H7 (cell line): ENCODE data around the gene PAIP1. TPM values are rescaled to one million over a fixed set of nuclear protein-coding genes. Genes with fewer than 3 reads are reported as not detected.
"Not testable (repeated sequence)": the region's sequence is repeated elsewhere in the genome, so short reads cannot be mapped to it uniquely, and the experiment has no call there.

Source experiments
- DNase-seq: peaks from one replicate; pipeline ENCODE4 v3.0.0; 2012
- H3K27me3 ChIP-seq: 2 replicates; pipeline ENCODE4 v1.6.0; 2011; ENCODE audit warnings: mild to moderate bottlenecking, low read length; ENCODE audit not compliant: control insufficient read depth, insufficient read depth
- H3K36me3 ChIP-seq: replicated peaks from 2 replicates; pipeline ENCODE4 v1.5.1; 2011; ENCODE audit warnings: low read length; ENCODE audit not compliant: control insufficient read depth, insufficient read depth
- H3K4me3 ChIP-seq: 2 replicates; pipeline ENCODE4 v1.5.1; 2011; ENCODE audit warnings: low read depth, mild to moderate bottlenecking, control low read depth, low read length, moderate library complexity; ENCODE audit not compliant: insufficient read depth
- total RNA-seq: library from RNA; depleted of rRNA; stranded (reverse); fragments of >200 nt; shearing (Covaris generic); gene quantifications from 2 replicates; pipeline ENCODE4 v1.2.3, GENCODE V29; 2014

PAIP1 gene
- total RNA-seq, 1 experiment from 2014 or later = 117 TPM

DNA sequence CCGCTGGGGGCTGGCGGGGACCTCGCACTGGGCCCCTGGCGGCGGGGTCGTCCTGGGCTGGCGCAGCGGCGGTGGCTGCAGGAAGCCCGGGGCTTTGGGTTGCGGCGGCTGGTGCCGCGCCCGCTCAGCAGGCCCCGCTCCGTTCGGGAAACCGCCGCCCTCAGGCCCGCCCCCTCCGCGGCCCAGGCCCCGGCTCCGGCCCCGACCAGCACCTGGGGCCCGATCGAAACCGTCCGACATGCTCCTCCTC, 345 bp downstream of the PAIP1 start:
- peak overlapping the region; percentile 81 for H3K4me3 ChIP-seq
- H3K36me3 ChIP-seq, DNase-seq, H3K27me3 ChIP-seq: not testable (repeated sequence)

DNA sequence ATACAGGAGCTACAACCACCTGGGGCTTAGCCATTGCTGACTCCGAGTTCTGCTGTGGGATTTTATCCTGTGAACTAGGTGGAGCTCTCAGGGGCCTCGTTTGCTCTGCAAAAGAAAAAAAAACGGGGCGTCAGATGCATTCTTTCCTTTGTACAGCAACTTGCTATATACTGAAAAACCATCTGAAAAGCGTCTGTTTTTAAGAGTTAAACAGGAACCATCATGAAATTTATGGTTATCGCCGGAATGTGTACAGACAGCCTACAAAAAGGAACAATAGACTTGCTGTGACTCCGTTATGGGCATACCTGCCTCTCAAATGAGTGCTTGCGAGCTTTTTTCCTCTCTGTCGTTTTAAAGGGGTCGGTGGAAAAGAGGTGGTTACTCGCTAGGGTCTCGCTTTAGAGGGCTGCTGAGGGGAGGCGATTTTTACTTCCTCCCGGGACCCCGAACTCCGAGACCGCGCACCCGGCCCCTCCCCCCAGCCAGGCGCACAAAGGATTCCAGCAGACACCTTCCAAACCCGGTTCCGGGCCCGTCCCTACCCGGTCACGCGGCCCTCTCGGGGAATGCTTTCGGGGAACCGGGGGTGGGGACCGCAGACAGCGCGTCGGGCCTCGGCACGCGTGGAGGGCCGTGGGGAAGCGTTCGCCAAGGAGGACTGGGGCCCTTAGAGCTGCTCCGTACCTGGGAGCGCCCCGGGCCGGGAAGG, 826 bp downstream of the PAIP1 start:
- H3K27me3 ChIP-seq = no peaks in the 10 kb centered on the region
- H3K4me3 ChIP-seq = peak overlapping the region; percentile 81
- DNase-seq = peak; percentile 82
- peaks cover 4% of the 10 kb centered on the region for H3K36me3 ChIP-seq

DNA sequence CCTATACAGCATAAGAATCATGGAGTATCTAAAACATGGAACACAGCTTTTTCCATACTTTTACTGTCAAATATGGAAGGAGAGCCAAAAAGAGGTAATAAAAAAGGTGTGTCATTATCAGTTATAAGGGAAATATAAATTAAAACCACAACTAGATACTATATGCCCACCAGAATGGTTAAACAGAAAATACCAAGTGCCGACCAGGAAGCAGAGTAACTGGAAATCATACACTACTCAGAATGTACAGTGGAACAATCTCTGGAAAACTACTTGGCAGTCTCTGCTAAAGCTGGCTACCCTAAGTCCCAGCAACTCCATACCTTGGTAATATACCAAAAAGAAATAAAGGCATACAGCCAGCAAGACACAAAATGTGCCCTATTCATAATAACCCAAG, 2.4 kb downstream of the PAIP1 start:
- Histone ChIP-seq H3K4me3 (no peak overlapping the region), H3K36me3 (peaks cover 4% of the 10 kb centered on the region), H3K27me3 (no peaks in the 10 kb centered on the region)
- no peak for DNase-seq

DNA sequence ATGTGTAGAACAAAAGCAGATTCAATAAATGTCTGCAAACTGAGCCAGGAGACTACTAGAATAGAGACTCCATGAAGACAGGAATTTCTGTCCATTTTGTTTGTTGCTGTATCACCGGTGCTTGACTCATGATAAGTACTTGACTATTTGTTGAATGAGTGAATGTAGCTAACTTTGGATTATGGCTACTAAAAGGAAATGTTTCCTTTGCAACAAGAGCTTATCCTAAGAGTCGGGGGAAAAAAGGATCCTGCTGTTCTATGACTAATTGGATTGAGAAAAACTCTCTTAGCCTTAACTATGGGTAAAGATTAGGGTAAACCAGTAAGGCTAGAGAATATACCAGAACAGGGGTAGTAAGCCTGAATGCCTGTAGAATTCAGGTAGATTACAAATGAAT, 3.5 kb downstream of the PAIP1 start:
- DNase-seq = no peak

DNA sequence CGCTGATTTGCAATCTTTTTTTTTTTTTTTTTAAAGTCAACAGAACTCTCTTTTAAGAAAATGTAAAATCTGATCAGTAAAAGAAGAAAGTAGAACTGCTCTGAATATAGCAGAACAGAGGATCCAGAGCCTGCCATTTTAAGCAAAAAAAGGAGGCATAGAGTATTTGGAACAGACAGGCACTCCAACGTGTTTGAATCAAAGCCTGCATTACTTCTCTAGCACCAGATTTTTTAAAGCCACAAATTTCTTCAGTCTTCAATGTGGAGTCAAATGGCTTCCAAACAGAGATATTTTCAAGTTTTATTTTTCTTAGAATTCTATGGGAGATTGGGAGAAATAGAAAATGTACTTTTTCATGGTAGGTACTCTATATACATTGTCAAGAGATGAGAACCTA, 5.1 kb downstream of the PAIP1 start:
- Histone ChIP-seq H3K27me3 (no peaks in the 10 kb centered on the region), H3K36me3 (peaks cover 11% of the 10 kb centered on the region), H3K4me3 (no peak overlapping the region)
- DNase-seq = no peak

More for the DNA sequence above, 3.5 kb downstream of the PAIP1 start:
- H3K27me3 ChIP-seq = no peaks in the 10 kb centered on the region
- no peak overlapping the region for H3K4me3 ChIP-seq
- peaks cover 5% of the 10 kb centered on the region for H3K36me3 ChIP-seq

DNA sequence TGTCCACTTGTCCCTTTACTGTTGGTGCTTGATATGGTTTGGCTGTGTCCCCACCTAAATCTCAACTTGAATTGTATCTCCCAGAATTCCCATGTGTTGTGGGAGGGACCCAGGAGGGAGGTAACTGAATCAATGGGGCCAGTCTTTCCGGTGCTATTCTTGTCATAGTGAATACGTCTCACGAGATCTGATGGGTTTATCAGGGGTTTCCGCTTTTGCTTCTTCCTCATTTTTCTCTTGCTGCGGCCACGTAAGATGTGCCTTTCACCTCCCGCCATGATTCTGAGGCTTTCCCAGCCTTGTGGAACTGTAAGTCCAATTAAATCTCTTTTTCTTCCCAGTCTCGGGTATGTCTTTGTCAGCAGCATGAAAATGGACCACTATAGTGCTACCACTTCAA, 7.6 kb downstream of the PAIP1 start:
- not testable (repeated sequence) for DNase-seq, H3K27me3 ChIP-seq, H3K4me3 ChIP-seq
- H3K36me3 ChIP-seq = peaks cover 19% of the 10 kb centered on the region

DNA sequence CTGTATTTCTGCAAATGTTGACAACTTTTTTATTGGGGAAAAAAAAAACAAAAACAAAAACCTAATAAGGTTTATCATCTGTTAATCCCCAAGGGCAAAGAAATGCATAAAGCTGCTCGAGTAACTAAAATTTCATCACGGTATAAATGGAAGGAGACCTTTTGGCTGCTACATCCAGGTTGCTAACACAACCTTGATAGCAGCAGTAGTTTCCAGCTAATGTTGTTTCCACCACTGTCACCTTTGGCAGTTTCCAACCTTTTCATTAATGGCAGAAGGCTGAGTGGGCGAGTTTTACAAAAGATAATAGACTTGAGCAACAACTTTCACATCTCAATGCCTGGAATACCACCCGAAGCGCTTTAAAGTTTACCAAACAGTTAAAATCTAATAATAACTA, 8.5 kb downstream of the PAIP1 start:
- DNase-seq = no peak
- no peak overlapping the region for H3K4me3 ChIP-seq
- H3K27me3 ChIP-seq = no peaks in the 10 kb centered on the region
- peaks cover 19% of the 10 kb centered on the region for H3K36me3 ChIP-seq

DNA sequence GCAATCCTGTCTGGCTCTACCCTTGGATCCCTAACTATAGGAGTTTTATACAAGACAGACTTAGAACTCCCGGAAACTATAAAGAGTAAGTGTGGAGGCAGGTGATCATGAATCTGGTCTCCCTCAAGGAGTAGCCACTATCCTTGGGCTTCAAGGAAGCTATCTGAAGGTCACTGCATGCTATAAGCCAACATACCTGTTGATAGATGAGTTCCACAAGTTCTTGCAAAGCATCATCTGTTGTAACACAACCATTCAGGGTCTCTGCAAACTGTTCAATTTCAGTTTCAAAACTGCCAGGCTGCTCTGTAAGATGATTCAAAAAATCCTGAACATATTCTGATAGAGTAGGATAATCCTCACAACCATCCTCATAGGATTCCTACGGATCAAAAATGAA, 9.3 kb downstream of the PAIP1 start:
- no peak for DNase-seq
- H3K4me3 ChIP-seq = no peak overlapping the region
- H3K27me3 ChIP-seq = no peaks in the 10 kb centered on the region
- peaks cover 19% of the 10 kb centered on the region for H3K36me3 ChIP-seq

DNA sequence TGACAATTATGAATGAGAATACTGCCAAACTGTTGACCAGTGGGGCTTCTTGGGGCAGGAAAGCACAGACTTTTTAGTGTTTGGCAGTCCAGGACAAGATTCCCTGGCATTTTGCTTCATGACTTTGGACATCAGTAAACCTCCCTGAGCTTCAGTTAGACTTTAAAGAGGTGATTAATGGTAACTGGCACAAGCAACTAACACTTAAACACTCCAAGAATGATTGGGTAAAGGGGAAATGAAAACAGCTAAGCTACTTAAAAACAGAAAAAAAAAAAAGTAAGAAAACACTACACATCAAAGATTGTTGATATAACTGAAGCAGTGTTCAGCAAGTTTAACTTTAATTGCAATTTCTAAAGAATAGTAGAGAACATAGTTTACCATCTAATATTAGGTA, 13.4 kb downstream of the PAIP1 start:
- Histone ChIP-seq H3K36me3 (peaks cover 22% of the 10 kb centered on the region), H3K27me3 (no peaks in the 10 kb centered on the region)
- no peak for DNase-seq

DNA sequence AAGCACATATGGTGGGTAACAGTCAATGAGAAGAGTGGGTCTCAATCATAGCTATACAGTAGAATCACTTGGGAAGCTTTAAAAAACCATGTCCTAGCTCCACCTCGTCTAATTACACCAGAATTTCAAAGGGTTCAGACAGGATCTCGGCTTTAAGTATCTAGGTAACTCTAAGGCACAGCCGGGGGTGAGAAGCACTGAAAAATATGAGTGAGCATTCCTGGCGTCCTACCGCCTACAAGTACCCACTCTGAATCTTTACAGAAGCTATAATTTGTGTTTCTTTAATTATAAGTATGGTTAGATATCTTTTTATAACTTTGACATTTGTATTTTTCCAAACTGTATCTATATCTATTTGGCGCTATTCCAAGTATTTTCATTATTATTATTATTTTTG, 16.1 kb downstream of the PAIP1 start:
- DNase-seq = no peak
- H3K4me3 ChIP-seq = no peak overlapping the region
- H3K27me3 ChIP-seq = no peaks in the 10 kb centered on the region
- peaks cover 15% of the 10 kb centered on the region for H3K36me3 ChIP-seq

More for the DNA sequence above, 13.4 kb downstream of the PAIP1 start:
- H3K4me3 ChIP-seq = no peak overlapping the region

DNA sequence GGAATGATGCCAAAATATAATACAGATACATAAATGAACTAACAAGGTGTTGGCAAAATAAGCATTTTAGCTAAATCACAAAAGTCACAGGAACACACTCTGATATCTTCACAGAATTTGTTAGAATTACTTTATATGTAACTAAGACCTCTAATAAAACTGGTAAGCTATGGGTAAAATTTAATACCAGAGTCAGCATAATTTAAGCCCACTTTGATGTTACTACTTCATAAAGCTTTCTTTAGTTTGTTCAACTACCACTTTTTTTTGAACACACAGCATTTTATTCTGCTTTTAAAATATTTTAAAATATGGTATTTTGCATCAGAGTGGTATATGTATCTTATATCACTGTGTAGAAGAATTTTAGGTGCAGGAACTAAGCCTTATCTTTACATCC, 19.9 kb downstream of the PAIP1 start:
- H3K4me3 ChIP-seq = no peak overlapping the region
- DNase-seq = no peak
- H3K27me3 ChIP-seq = no peaks in the 10 kb centered on the region
- peaks cover 18% of the 10 kb centered on the region for H3K36me3 ChIP-seq

DNA sequence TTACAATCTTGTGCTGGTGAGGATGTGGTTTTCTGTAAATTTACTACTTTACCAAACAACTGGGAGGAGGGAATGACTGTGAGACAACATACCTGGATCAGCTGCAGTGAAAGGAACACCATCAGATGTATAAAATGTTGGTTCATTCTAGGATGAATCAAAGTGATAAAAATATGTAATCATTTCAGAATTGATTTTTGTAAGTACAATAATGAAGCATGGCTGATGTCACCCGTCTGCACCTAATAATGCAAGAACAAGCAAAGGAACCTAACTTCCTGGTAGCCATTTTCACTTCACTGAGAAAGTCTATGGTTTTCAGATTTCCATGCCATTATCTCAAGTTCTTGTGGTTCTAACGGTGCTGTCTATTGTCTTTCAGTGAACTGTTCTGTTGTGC, 23.2 kb downstream of the PAIP1 start:
- H3K36me3 ChIP-seq = peaks cover 20% of the 10 kb centered on the region
- no peak for DNase-seq

DNA sequence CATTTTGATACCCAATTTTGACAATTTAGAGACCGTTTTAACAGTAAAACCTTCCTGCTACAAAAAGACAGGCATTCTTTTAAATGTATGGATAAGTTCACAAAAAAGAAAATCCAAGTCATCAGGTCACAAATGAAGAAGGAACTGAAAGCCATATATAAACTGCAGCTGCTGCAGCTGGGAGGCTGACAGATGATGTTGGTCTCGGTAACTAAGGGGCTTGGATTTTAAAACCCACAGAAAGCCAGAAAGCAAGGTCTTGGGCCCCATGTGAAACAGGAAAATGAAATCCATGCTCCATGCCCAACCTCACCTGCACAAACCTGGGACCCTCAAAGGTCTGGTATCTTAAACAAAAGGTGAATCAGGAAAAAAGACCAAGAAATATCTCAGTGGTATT, 26.2 kb downstream of the PAIP1 start:
- DNase-seq = no peak
- H3K4me3 ChIP-seq = no peak overlapping the region
- no peaks in the 10 kb centered on the region for H3K27me3 ChIP-seq
- peaks cover 23% of the 10 kb centered on the region for H3K36me3 ChIP-seq

More for the DNA sequence above, 23.2 kb downstream of the PAIP1 start:
- no peak overlapping the region for H3K4me3 ChIP-seq
- no peaks in the 10 kb centered on the region for H3K27me3 ChIP-seq

DNA sequence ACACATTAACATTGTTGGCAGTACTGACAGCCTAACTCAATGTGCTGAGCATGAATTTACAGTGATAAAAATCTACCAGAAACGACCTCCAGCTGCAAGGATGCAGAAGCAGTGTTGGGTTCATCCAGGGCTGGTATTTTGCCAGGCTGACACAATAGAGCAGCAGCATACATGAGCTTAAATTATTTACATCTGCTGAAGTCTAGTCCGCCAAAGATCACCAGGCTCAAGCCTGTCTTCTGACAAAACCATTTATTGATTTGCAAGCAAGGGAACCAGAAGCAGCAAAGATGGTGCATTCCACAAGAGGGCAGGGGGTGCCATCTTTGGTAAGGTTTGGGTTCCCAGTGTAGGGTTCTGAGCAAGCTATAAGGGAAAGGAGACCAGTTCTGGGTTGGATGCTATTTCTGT, 33.2 kb downstream of the PAIP1 start:
- no peak for DNase-seq
- H3K36me3 ChIP-seq = peaks cover 4% of the 10 kb centered on the region
- no peaks in the 10 kb centered on the region for H3K27me3 ChIP-seq
- no peak overlapping the region for H3K4me3 ChIP-seq

DNA sequence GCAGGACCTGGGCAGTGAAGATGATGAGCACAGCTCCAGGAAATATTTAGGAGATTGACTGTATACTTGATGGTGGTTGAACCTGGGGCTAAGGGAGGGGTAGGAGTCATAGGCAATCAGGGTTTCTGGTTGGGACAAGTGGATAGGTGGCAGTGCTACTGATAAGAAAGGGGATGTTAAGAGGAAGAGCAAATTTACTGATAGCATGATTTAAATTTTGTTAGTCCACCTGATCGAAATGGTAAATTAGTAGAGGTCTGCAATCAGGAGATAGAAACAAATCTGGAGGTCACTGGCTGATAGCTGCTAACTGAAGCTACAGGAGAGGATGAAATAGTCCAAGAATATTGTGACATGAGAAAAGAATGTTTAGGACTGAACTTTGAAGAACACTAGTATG, 36.3 kb downstream of the PAIP1 start:
- DNase-seq = no peak
- no peaks in the 10 kb centered on the region; the same call in 1 of the 2 replicates for H3K36me3 ChIP-seq
- H3K27me3 ChIP-seq = no peaks in the 10 kb centered on the region
- no peak overlapping the region for H3K4me3 ChIP-seq

DNA sequence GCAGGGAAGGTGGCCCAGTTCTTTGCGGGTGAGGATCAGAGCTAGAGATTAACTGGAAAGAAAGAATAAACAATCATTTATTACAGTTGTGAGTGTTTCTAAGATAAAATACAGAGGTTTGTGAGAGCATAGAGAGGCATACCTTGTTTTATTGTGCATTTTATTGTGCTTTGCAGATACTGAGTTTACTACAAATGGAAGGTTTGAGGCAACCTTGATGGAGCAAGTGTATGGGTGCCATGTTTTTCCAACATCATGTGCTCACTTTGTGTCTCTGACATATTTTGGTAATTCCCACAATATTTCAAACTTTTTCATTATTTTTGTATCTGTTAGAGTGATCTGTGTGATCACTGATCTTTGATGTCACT, 41.2 kb downstream of the PAIP1 start:
- Histone ChIP-seq H3K27me3 (no peaks in the 10 kb centered on the region), H3K36me3 (no peaks in the 10 kb centered on the region; the same call in 1 of the 2 replicates), H3K4me3 (peak overlapping the region; percentile 58)
- DNase-seq = peak; percentile 17
